Measurements from ENCODE around the gene TMX4.
"Not testable (repeated sequence)": the region's sequence is repeated elsewhere in the genome, so short reads cannot be mapped to it uniquely, and the experiment has no call there.

The TMX4 gene, protein sequence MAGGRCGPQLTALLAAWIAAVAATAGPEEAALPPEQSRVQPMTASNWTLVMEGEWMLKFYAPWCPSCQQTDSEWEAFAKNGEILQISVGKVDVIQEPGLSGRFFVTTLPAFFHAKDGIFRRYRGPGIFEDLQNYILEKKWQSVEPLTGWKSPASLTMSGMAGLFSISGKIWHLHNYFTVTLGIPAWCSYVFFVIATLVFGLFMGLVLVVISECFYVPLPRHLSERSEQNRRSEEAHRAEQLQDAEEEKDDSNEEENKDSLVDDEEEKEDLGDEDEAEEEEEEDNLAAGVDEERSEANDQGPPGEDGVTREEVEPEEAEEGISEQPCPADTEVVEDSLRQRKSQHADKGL

GRCh38 chr20:8019246-8019997 lies at the start of gene TMX4:
TMX4 (minus strand) TSS chr20:8019761; CDS start chr20:8019613, 148 bp downstream.
- DNase-seq, result peak; percentile 94 to 99

- DNase-seq, result no peak
Observed at GRCh38 chr20:8067082-8067481, 47.5 kb upstream of the TMX4 start.

DNA sequence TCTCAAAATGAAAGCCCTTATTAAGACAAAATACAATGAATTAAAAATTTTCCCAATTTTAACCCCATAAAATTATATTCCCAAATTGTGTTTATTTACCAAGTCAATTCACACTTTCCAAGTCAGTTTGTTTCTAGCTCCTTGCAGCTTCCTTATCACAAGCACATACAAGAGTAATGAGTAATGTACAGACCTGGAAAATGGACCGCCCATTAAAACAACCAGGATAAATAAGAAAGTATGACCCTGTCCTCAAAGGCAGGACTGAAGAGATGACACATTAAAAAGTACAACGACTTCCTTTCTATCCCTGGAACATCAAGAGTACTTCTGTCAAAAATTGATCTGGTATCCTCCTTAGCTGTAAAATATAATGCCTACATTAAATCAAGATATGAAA lies 47.1 kb upstream of the TMX4 start:
- DNase-seq, result no peak

DNA sequence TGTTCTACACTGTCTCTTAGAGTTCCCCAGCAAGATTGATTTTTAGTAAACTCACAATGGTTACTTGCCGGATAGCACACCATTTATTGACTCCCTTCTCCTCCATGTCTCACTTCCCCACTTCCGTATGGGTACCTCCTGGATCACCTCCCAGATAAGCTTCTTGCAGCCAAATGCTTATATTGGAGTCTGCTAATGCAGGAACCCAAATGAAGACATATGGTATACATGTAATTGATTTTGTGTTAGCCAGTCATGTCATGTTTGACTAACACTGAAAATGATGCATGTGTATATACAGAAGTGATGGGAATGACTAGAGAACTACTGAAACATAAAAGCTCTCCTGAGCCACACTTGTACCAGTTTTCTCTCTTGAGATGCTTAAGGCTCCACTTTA lies 46.1 kb upstream of the TMX4 start:
- DNase-seq, result no peak

DNA sequence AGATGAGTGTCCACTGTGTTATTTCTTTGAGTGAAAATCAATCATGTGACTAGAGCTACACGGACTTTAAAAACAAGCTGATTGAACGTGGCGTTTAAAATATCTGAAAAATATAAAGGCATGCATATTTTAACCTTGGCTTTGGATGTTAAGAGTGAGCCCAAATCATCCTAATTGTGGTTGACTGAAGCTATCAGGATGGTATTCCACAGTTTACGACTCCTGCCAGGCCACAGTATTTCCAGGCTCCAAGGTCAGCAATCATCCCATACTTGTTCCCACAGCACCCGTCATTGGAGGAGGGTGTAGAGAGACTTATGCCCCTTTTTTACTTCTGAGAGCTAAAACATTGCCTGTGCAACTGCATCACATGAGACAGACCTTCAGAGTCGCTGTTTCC lies 43.2 kb upstream of the TMX4 start:
- DNase-seq, result no peak

DNA sequence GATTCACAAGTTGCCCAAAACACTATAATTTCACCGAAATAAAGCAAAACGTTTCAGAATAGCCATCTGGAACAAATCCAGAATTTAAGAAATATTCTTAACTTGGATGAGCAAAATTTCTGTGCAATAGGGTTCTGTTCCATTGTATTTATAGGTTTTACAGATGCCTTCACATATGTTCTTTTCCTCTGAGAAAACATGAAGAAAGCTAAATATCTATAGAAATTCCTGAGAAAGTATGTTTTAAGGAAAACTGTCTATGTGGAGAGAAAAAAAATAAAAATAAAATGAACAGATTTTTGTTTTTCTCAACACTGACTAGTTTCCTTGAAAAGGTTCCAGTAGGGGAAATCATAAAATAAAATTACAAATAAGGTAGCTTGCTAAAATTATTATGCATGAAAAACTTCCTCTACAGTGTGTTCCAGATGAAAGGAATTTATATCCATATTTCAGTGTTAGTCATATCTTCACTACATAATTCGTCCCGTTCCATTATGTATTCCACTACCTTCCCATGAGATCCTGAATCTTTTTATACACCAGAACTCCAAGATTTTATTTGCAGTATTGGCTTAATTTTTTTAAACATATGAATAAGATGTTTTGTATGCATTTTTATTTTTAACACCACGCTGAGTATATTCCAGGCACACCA lies 42.4 kb upstream of the TMX4 start:
- DNase-seq, result no peak

- no peak for DNase-seq
Observed at GRCh38 chr20:8060977-8061376, 41.4 kb upstream of the TMX4 start.

- DNase-seq, result no peak
Observed at GRCh38 chr20:8057871-8058270, 38.3 kb upstream of the TMX4 start.

DNA sequence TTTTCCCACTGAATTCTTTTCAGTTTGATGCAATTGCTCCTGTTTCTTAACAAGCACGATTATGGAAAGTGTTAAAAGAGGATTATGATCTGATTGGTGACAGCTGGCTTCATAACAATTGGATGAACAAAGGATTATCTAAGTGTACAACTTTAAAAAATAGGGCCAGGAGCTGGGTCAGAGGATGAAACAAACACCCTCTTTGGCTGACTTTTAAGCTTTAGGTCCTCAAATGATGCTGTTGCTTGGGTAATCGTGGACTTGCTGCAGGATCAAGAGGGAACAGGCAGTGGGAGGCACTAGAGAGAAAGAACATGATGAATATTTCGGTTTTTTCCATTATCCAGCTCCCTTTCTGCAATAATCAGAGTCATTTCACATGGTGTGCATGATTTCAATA lies 35.5 kb upstream of the TMX4 start:
- DNase-seq, result no peak

- no peak for DNase-seq
Observed at GRCh38 chr20:8050157-8050837, 30.7 kb upstream of the TMX4 start.

DNA sequence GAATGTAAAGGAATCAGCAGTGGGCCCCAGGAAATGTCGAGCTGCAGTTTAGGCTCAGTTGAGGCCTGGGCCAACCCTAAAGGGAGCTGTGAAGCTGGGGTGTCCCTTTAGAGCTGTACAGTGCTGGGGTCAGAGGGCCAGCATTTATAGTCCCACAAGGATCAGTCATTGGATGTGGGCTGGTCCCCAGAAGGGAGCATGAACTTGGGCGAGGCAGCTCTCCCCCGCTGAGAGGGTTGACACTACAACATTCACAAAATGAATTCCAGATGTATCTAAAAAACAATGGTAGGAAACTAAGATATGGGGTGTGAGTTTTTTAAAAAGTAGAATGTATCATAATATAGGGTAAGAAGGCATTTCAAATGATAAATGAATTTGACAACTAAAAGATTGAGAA lies 29.7 kb upstream of the TMX4 start:
- no peak for DNase-seq

DNA sequence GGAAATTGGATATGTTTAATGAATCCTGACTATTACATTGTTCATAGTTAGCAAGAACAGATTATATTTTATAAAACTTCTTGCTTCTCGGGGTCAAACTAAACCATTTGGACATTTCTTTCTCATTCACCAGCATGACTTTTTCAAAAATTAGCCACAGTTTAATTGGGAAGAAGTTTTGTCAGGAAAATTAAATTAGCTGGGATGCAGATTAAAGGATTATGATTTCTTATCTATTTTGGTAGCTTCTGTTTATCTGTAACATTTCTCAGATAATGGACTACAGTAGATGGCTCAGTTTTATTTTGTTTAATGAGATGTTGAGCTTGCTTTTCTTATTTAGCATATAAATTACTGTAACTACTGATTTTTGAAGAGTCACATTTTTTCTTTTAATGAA lies 26.4 kb upstream of the TMX4 start:
- no peak for DNase-seq

- DNase-seq, result peak; percentile 47 to 81
Observed at GRCh38 chr20:8043687-8044282, 24.2 kb upstream of the TMX4 start.

DNA sequence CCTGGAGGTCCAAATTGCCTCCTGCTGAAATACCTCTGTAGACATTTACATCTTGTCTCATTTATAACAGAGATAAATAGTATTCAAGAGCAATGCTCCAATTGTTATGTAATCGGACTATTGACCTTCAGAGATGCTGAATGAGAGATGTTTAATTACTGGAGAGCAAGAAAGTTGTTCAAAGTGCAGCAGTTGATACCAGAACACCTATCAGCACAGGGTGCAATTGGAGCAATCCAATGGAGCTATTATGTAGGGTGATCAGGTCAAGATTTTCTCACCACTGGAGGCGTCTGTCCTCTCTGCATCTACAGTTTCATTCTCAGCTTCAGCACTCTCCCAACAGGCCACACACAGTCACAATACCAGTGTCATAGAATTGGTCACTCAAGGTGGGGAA lies 19.5 kb upstream of the TMX4 start:
- no peak for DNase-seq

DNA sequence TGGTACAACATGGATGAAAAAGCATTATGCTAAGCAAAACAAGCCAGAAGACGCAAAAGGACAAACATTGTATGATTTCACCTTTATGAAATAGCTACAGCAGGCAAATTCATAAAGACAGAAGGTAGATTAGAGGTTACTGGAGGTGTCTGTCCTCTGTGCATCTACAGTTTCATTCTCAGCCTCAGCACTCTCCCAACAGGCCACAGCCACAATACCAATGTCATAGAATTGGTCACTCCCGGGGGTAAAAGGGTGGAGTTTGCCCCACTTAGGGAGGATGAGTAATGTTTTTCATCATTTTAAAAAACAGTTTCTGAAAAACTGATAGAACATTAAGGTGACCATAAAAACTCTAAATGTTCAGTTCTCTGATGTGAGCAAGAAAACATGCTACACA lies 17.2 kb upstream of the TMX4 start:
- no peak for DNase-seq

DNA sequence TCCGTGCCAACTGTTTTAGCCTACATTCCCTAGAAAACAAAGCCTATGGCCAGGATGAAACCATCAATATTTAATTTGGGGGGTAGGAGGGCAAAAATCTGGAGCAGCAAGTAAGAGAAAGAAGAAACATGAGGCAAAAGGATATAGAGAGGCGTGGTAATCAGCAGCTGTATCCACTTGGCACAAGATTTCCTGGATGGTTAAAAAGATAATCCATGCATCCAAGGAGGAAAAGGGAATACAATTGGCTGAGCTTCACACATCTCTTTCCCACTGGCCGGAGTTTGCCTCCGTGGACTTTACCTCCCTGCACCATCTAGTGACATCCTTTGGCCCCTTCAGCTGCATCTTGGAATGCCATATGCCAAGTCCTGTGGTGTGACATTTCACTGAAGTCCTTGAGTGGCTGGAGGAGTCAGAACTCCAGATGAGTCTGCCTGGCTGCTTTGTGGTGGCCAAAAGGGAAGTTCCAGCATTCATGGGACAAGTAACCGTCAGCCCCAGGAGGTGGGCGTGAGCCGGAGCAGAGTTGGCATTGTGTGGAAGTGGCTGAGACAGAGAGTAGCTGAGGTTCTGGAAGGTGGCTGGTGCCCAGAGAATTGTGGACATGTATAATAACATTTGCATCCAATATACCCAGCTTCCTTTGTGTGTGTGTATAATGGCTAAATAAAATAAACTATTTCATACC lies 13.7 kb upstream of the TMX4 start:
- no peak for DNase-seq

- no peak for DNase-seq
Observed at GRCh38 chr20:8032499-8032898, 12.9 kb upstream of the TMX4 start.

GRCh38 chr20:8031539-8031938 lies 12.0 kb upstream of the TMX4 start:
- not testable (repeated sequence) for DNase-seq

- no peak for DNase-seq
Observed at GRCh38 chr20:8021541-8022269, 2.1 kb upstream of the TMX4 start.

GRCh38 chr20:8020314-8021079 lies 936 bp upstream of the TMX4 start:
- DNase-seq, result peak; percentile 67 to 76

DNA sequence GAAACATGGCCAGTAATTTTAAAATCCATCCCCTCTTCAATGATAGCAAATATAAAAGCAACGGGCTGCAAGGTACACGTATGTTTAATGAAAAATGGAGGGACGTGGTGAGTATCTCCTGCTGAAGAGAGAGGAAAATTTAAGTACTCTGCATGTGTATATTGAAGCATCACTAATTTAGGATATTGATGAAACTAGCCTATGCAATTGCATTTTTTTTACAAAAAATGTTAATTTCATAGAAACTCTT lies 362 bp upstream of the TMX4 start:
- DNase-seq, result no peak
